ENCODE data around the gene SPG7.
A peak's percentile ranks its signal among the peaks of the same experiment; 100 is the strongest.

Gene SPG7

GRCh38 chr16:89484923-89485679 is 23.1 kb upstream of the SPG7 start:
- peak; percentile 43 for DNase-seq (ENCODE audit: low spot score)

DNA sequence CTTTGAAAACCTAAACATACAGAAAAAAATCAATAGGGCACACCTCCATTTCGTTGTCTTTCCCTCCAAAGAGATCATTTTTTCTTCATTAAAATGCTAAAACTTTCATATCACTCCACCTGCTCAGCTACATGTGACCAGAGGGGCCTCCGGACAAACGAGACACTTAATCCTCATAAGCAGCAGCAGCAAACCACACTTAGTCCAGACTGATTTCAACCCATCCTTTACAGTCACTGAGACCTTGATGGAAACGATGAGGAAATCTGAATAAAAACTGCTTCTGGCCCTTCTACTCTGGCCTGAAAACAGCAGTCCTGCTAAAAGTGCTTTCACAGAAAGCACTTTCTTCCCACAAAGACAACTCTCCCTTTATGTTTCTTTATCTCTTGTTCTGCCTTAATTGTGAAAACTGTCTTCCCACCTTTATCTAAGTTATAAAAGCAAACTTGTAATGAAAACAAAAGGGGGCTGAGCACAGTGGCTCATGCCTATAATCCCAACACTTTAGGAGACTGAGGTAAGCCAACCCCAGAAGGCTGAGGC is 22.4 kb upstream of the SPG7 start:
- no peak for DNase-seq (ENCODE audit: low spot score)

- peak; percentile 78 for DNase-seq (ENCODE audit: low spot score)
Measured at GRCh38 chr16:89489040-89489897, 18.9 kb upstream of the SPG7 start.

- no peak for DNase-seq (ENCODE audit: low spot score)
Measured at GRCh38 chr16:89489898-89490438, 18.2 kb upstream of the SPG7 start.

GRCh38 chr16:89490439-89491237 is 17.6 kb upstream of the SPG7 start, which contains the start of gene ANKRD11:
Gene ANKRD11, minus strand, starts transcription at chr16:89490561. Its CDS starts 173,542 bp downstream, at chr16:89317019.
- peak; percentile 100 for DNase-seq (ENCODE audit: low spot score)

GRCh38 chr16:89491238-89491869 is 16.8 kb upstream of the SPG7 start:
- DNase-seq (ENCODE audit: low spot score) = peak; percentile 46

DNA sequence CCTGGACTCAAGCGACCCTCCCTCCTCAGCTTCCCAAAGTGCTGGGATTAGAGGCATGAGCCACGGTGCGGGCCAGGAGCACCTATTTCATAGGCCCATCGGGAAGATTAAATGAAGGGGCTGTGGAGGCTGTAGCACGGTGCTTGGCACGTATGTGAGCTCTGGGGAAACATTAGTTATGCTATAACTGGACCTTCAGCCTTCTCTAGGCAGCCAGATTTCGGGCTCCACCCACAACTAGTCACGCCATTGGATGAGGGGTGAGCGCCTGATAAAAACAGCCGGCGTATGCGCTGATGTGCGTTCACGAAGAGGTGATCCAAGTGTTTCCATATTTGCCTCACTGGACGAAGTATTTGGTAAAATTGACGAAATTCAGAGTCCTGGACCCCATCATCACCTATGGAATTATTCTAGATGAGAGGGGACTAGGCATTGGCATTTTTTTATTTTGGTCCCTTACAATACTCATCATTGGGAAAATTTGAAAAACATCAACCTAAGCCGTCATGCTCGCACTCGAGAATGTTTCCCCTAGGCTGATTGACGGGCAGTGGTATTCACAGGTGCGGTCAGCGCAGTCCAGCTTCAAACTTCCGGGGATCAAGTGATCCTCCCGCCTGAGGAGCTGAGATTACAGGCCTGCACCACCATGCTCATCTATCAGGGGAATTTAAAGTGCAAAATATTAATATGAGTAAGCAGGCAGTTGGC is 16.1 kb upstream of the SPG7 start:
- DNase-seq (ENCODE audit: low spot score) = peak; percentile 51

- DNase-seq (ENCODE audit: low spot score) = peak; percentile 73
Measured at GRCh38 chr16:89493776-89494175, 14.4 kb upstream of the SPG7 start.

GRCh38 chr16:89495121-89495520 is 13.1 kb upstream of the SPG7 start:
- no peak for DNase-seq (ENCODE audit: low spot score)

- DNase-seq (ENCODE audit: low spot score) = no peak
Measured at GRCh38 chr16:89498839-89499238, 9.4 kb upstream of the SPG7 start.

GRCh38 chr16:89499767-89500166 is 8.4 kb upstream of the SPG7 start:
- DNase-seq (ENCODE audit: low spot score) = no peak

DNA sequence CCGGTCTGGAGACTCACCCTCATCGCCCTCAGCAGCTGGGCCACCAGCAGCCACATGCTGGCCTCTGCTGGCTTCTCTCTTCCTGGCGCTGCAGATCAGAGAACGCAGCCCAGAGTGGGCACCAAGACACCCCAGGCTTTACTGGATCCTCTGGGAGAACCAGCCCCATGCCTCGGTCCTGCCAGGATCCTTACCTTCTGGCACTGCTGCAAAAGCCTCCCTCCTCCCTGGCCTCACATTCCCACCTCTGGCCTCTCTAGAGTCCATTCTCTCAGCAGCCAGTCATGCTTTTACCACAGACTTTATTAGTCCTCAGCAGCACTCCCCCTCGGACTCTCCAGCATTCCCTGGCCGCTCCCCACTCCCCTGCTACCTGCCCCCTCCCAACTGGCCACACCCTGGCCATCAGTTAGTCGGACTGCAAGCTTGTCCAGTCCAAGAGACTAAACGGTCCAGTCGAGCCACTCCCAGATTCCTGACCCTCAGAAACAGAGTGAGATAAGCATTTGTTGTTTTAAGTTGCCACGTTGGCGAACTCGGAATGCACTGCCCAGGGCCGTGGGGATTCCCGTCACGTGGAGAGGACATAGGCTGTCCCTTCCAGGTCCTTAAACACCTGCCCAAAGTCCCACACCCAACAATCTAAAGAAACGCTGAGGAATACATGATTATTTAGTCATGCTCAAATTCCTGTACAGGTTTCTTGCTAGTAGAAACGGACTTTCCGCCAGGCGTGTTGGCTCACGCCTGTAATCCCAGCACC is 5.9 kb upstream of the SPG7 start:
- no peak for DNase-seq (ENCODE audit: low spot score)

- DNase-seq (ENCODE audit: low spot score) = no peak
Measured at GRCh38 chr16:89504091-89504490, 4.1 kb upstream of the SPG7 start.

DNA sequence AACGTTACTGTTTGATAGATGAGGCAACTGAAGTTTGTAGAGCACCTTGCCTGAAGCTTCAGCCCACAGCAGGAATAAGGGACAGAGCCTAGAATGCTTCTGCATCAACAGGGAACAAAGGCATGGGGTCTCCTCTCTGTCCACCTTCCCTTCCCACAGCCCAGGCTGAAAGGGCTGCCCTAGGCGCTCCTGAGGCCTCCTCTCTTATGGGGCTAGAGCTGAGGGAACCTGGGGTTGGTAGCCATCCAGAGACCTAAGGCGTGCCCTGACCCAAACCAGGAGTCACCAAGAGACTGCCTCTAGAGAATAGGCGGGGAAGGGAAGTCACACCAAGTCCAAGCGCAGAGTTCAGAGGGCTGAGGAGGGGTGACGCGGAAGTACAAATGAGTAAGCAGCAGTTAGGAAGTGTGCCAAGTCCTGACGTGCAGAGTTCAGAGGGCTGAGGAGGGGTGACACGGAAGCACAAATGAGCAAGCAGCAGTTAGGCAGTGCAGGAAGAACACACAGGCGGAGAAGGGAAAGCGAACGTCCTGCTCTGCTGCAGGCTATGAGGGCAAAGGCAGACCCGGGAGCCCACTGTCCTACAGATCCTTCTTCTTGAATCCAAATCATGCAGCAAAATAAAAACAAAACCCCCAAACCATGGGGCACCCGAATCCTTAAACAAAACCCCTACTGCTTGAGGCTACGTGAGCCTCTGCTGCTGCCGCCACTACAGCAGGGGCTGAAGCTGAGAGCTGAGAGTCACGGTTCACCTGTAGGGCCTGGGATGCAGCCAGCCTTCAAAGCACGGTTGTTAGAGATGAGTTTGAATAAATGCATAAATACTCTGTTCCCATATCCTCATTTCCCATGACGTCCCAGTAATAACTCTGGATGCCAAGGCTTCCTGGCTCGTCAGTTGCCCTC is 2.7 kb upstream of the SPG7 start:
- DNase-seq (ENCODE audit: low spot score) = no peak

DNA sequence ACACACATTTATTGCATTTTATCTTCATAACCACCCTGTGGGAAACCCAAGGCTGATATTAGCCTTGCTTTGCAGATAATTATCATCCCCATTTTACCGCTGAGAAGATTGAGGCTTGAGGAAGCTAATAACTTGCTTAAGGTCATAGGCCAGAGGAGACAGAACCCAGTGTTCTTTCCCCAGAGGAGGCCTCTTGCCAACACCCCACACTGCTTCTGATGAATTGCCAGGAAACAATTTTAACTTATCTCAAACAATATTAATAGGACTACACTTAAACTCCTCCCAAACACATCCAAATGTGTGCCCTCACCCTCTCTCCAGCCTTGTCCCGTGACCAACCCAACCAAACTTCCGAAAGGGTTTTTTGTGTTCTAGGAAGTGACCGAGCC is 2.1 kb upstream of the SPG7 start:
- no peak for DNase-seq (ENCODE audit: low spot score)

- no peak for DNase-seq (ENCODE audit: low spot score)
Measured at GRCh38 chr16:89506791-89507191, 1.4 kb upstream of the SPG7 start.

DNA sequence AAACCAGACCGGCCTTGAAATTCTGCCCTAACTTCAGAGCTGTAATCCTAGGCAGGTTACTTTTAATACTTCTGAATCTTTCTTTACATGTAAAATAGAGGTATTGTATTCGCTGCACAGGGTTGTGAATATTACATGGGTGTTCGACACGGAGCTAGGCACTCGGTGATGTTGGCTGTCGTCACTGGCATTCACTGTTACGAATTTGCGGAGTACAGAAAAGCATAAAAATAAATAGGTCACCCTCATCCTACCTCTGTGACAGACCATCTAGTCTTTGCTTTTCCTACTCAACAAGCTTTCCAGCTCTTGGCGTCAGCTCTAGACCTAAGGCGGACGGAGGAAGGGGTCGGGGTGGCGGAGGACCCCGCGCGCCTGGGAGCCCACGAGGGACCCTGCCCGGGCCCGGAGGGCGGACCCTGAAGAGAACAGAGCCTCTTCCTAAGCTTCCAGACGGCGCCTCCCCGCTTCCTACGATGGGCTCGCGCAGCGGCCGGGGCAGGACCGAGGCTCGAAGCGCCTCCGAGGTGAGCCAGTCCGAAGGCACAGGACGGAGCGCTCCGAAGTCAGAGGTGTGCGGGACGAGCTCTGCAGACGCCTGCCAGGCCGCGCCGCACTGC is 879 bp upstream of the SPG7 start:
- no peak for DNase-seq (ENCODE audit: low spot score)

GRCh38 chr16:89510526-89510925 is 2.3 kb downstream of the SPG7 start:
- no peak for DNase-seq (ENCODE audit: low spot score)

Data from SK-N-DZ (cell line).